HepG2 (cell line): ENCODE data around the gene MTHFD1L. TPM values are rescaled to one million over a fixed set of nuclear protein-coding genes. Genes with fewer than 3 reads are reported as not detected.

Experiments used
- BORCS8-MEF2B ChIP-seq: sonication (generic); formaldehyde crosslinking; IDR thresholded peaks from 2 replicates; pipeline ENCODE4 v1.8.0; 2022; ENCODE audit warnings: mild to moderate bottlenecking, missing genetic modification reagents
- CENPX ChIP-seq: sonication (generic); formaldehyde crosslinking; IDR thresholded peaks from 2 replicates; pipeline ENCODE4 v1.9.0; 2021; ENCODE audit warnings: mild to moderate bottlenecking, missing genetic modification reagents, moderate library complexity
- HES4 ChIP-seq: sonication (generic); formaldehyde crosslinking; IDR thresholded peaks from 2 replicates; pipeline ENCODE4 v1.9.0; 2021; ENCODE audit warnings: mild to moderate bottlenecking, missing genetic modification reagents, borderline replicate concordance
- HOXA7 ChIP-seq: sonication (generic); formaldehyde crosslinking; IDR thresholded peaks from 2 replicates; pipeline ENCODE4 v1.8.1; 2022; ENCODE audit warnings: mild to moderate bottlenecking, missing genetic modification reagents, moderate library complexity
- NPAS2 ChIP-seq: sonication (generic); formaldehyde crosslinking; IDR thresholded peaks from 2 replicates; pipeline ENCODE4 v1.8.0; 2022; ENCODE audit warnings: mild to moderate bottlenecking, missing genetic modification reagents, borderline replicate concordance
- TOPORS ChIP-seq: sonication (generic); formaldehyde crosslinking; IDR thresholded peaks from 2 replicates; pipeline ENCODE4 v1.8.0; 2023; ENCODE audit warnings: mild to moderate bottlenecking, missing genetic modification reagents
- ZFP41 ChIP-seq: sonication (generic); formaldehyde crosslinking; IDR thresholded peaks from 2 replicates; pipeline ENCODE4 v1.4.0; 2020; ENCODE audit warnings: mild to moderate bottlenecking, missing genetic modification reagents, borderline replicate concordance
- ZNF136 ChIP-seq: sonication (generic); formaldehyde crosslinking; IDR thresholded peaks from 2 replicates; pipeline ENCODE4 v1.8.1; 2022; ENCODE audit warnings: low read depth, mild to moderate bottlenecking, moderate library complexity, missing genetic modification reagents
- ZNF160 ChIP-seq: sonication (generic); formaldehyde crosslinking; IDR thresholded peaks from 2 replicates; pipeline ENCODE4 v1.8.0; 2022; ENCODE audit warnings: mild to moderate bottlenecking, inconsistent platforms, missing genetic modification reagents
- ZNF430 ChIP-seq: sonication (generic); formaldehyde crosslinking; IDR thresholded peaks from 2 replicates; pipeline ENCODE4 v1.9.0; 2021; ENCODE audit warnings: mild to moderate bottlenecking, missing genetic modification reagents
- ZNF644 ChIP-seq: IDR thresholded peaks from 2 replicates; pipeline ENCODE4 v1.6.1; 2016; ENCODE audit warnings: low read depth
- ZNF724P ChIP-seq: sonication (generic); formaldehyde crosslinking; IDR thresholded peaks from 2 replicates; pipeline ENCODE4 v1.8.0; 2022; ENCODE audit warnings: missing genetic modification reagents, borderline replicate concordance
- polyA plus RNA-seq, 8 experiments: library from polyadenylated mRNA; depleted of rRNA in 3 of 8; stranded (reverse) in 7 of 8; unstranded in 1 of 8; fragments of >200 nt; fragmentation: Illumina TruSeq in 4 of 8; extraction: Trizol in 4 of 8; gene quantifications; 2 replicates each; pipeline versions ENCODE4 v1.2.1 to v1.2.3, GENCODE V29; 2011 to 2016; ENCODE audit warnings: low read depth in 4 of 8, missing spikeins in 1 of 8, mixed read lengths in 1 of 8; ENCODE audit not compliant: insufficient read depth in 1 of 8
- total RNA-seq, 5 experiments: library from RNA; depleted of rRNA; stranded (reverse); fragments of >200 nt; fragmentation: Illumina TruSeq; extraction: Trizol; gene quantifications; 2 replicates each; pipeline ENCODE4 v1.2.3, GENCODE V29; 2016; ENCODE audit warnings: low read depth in 1 of 5
- TF ChIP-seq, protein P1 (sequence below): sonication (generic); formaldehyde crosslinking; IDR thresholded peaks from 2 replicates; pipeline ENCODE4 v1.5.0; 2020; ENCODE audit warnings: mild to moderate bottlenecking, missing genetic modification reagents, moderate library complexity
- TF ChIP-seq, protein P2 (sequence below), 2 experiments: sonication (generic) in 1 of 2; formaldehyde crosslinking in 1 of 2; IDR thresholded peaks; 2 replicates each; pipeline versions ENCODE4 v1.4.0 to v1.6.1; 2016 to 2020; ENCODE audit warnings: borderline replicate concordance in 1 of 2, low read depth in 1 of 2, mild to moderate bottlenecking in 1 of 2, missing genetic modification reagents in 1 of 2
- TF ChIP-seq, protein P3 (sequence below): sonication (generic); formaldehyde crosslinking; IDR thresholded peaks from 2 replicates; pipeline ENCODE4 v1.4.0; 2020; ENCODE audit warnings: mild to moderate bottlenecking, missing genetic modification reagents
- TF ChIP-seq, protein P4 (sequence below): sonication (generic); formaldehyde crosslinking; IDR thresholded peaks from 2 replicates; pipeline ENCODE4 v1.5.1; 2020; ENCODE audit warnings: missing genetic modification reagents, mild to moderate bottlenecking, borderline replicate concordance
- TF ChIP-seq, protein P5 (sequence below): sonication (generic); formaldehyde crosslinking; IDR thresholded peaks from 2 replicates; pipeline ENCODE4 v1.4.0; 2020; ENCODE audit warnings: low read depth, missing genetic modification reagents

Gene MTHFD1L
- total and polyA plus RNA-seq, 2 of the 13 experiments (the other 11 are each of a cell fraction or from before 2014, with no cell fraction given): 24.0 to 39.6 TPM

DNA sequence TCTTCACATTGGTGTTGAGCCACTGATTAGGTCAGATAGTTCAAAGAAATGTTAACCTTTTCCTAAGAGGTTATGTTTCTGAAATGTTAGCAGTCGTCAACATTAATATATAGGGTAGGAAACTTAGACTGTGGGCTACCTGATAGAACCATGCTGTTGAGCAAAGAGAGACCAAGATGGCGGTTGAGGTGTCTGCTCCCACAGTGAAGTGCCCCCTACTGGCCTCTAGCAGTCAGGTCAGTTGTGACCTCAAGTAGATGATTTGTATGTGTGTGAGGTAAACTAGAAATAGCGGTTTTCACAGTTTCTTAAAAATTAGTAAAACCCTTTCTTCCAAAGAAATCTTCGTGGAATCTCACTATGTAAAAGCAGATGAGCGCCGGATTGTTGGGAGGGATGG is 40.3 kb downstream of the MTHFD1L start (continued):
- TF ChIP-seq, protein P1, sequence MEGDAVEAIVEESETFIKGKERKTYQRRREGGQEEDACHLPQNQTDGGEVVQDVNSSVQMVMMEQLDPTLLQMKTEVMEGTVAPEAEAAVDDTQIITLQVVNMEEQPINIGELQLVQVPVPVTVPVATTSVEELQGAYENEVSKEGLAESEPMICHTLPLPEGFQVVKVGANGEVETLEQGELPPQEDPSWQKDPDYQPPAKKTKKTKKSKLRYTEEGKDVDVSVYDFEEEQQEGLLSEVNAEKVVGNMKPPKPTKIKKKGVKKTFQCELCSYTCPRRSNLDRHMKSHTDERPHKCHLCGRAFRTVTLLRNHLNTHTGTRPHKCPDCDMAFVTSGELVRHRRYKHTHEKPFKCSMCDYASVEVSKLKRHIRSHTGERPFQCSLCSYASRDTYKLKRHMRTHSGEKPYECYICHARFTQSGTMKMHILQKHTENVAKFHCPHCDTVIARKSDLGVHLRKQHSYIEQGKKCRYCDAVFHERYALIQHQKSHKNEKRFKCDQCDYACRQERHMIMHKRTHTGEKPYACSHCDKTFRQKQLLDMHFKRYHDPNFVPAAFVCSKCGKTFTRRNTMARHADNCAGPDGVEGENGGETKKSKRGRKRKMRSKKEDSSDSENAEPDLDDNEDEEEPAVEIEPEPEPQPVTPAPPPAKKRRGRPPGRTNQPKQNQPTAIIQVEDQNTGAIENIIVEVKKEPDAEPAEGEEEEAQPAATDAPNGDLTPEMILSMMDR (CRISPR knock-in tag): peak; percentile 28
- TF ChIP-seq, protein P2, sequence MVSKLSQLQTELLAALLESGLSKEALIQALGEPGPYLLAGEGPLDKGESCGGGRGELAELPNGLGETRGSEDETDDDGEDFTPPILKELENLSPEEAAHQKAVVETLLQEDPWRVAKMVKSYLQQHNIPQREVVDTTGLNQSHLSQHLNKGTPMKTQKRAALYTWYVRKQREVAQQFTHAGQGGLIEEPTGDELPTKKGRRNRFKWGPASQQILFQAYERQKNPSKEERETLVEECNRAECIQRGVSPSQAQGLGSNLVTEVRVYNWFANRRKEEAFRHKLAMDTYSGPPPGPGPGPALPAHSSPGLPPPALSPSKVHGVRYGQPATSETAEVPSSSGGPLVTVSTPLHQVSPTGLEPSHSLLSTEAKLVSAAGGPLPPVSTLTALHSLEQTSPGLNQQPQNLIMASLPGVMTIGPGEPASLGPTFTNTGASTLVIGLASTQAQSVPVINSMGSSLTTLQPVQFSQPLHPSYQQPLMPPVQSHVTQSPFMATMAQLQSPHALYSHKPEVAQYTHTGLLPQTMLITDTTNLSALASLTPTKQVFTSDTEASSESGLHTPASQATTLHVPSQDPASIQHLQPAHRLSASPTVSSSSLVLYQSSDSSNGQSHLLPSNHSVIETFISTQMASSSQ (IDR thresholded peaks at IDR 0.05; ENCODE audit: low read depth): no peak
- TF ChIP-seq, protein P2 (CRISPR knock-in tag; IDR thresholded peaks at IDR 0.05; ENCODE audit: borderline replicate concordance): no peak
- TF ChIP-seq BORCS8-MEF2B (CRISPR knock-in tag): no peak
- TF ChIP-seq, protein P3, sequence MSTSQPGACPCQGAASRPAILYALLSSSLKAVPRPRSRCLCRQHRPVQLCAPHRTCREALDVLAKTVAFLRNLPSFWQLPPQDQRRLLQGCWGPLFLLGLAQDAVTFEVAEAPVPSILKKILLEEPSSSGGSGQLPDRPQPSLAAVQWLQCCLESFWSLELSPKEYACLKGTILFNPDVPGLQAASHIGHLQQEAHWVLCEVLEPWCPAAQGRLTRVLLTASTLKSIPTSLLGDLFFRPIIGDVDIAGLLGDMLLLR: no peak
- peak; percentile 61; the same call in 1 of the 2 replicates for TF ChIP-seq ZNF644
- no peak for TF ChIP-seq ZNF430
- no peak for TF ChIP-seq HES4 (CRISPR knock-in tag)
- no peak for TF ChIP-seq TOPORS
- TF ChIP-seq ZNF160: no peak
- TF ChIP-seq, protein P4, sequence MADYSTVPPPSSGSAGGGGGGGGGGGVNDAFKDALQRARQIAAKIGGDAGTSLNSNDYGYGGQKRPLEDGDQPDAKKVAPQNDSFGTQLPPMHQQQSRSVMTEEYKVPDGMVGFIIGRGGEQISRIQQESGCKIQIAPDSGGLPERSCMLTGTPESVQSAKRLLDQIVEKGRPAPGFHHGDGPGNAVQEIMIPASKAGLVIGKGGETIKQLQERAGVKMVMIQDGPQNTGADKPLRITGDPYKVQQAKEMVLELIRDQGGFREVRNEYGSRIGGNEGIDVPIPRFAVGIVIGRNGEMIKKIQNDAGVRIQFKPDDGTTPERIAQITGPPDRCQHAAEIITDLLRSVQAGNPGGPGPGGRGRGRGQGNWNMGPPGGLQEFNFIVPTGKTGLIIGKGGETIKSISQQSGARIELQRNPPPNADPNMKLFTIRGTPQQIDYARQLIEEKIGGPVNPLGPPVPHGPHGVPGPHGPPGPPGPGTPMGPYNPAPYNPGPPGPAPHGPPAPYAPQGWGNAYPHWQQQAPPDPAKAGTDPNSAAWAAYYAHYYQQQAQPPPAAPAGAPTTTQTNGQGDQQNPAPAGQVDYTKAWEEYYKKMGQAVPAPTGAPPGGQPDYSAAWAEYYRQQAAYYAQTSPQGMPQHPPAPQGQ (CRISPR knock-in tag): no peak
- no peak for TF ChIP-seq NPAS2 (CRISPR knock-in tag)
- TF ChIP-seq ZFP41: no peak
- TF ChIP-seq, protein P5, sequence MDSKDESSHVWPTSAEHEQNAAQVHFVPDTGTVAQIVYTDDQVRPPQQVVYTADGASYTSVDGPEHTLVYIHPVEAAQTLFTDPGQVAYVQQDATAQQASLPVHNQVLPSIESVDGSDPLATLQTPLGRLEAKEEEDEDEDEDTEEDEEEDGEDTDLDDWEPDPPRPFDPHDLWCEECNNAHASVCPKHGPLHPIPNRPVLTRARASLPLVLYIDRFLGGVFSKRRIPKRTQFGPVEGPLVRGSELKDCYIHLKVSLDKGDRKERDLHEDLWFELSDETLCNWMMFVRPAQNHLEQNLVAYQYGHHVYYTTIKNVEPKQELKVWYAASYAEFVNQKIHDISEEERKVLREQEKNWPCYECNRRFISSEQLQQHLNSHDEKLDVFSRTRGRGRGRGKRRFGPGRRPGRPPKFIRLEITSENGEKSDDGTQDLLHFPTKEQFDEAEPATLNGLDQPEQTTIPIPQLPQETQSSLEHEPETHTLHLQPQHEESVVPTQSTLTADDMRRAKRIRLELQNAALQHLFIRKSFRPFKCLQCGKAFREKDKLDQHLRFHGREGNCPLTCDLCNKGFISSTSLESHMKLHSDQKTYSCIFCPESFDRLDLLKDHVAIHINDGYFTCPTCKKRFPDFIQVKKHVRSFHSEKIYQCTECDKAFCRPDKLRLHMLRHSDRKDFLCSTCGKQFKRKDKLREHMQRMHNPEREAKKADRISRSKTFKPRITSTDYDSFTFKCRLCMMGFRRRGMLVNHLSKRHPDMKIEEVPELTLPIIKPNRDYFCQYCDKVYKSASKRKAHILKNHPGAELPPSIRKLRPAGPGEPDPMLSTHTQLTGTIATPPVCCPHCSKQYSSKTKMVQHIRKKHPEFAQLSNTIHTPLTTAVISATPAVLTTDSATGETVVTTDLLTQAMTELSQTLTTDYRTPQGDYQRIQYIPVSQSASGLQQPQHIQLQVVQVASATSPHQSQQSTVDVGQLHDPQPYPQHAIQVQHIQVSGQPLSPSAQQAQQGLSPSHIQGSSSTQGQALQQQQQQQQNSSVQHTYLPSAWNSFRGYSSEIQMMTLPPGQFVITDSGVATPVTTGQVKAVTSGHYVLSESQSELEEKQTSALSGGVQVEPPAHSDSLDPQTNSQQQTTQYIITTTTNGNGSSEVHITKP (CRISPR knock-in tag): no peak
- TF ChIP-seq ZNF724P (CRISPR knock-in tag): no peak
- no peak for TF ChIP-seq CENPX
- TF ChIP-seq HOXA7: no peak
- no peak for TF ChIP-seq ZNF136 (CRISPR knock-in tag)
